Progenitor cell of endocrine pancreas (in vitro differentiated cells): ENCODE measurements around the gene DEGS1. TPM values are rescaled to one million over a fixed set of nuclear protein-coding genes. Genes with fewer than 3 reads are reported as not detected.

Experiments
- DNase-seq: peaks from one replicate; pipeline ENCODE4 v3.0.0; 2021; ENCODE audit warnings: low spot score; ENCODE audit not compliant: unreplicated experiment
- H3K27ac Mint-ChIP-seq: 2 replicates; pipeline ENCODE4 v1.8.0; 2021; ENCODE audit warnings: mild to moderate bottlenecking, moderate library complexity, mixed read lengths
- H3K27me3 Mint-ChIP-seq: 2 replicates; pipeline ENCODE4 v1.8.0; 2021; ENCODE audit warnings: mixed read lengths
- H3K36me3 Mint-ChIP-seq: 2 replicates; pipeline ENCODE4 v1.8.0; 2022; ENCODE audit warnings: mixed read lengths; ENCODE audit not compliant: insufficient read depth
- H3K4me1 Mint-ChIP-seq: 2 replicates; pipeline ENCODE4 v1.8.0; 2021; ENCODE audit warnings: low read depth, mixed read lengths
- H3K4me3 Mint-ChIP-seq: 2 replicates; pipeline ENCODE4 v1.8.0; 2021; ENCODE audit warnings: low read depth, mild to moderate bottlenecking, moderate library complexity, mixed read lengths
- H3K9me3 Mint-ChIP-seq: 2 replicates; pipeline ENCODE4 v1.8.0; 2021; ENCODE audit warnings: low read depth, mixed read lengths
- CTCF ChIP-seq: fragments of 200-600 bp; sonication (generic); IDR thresholded peaks from one replicate; pipeline ENCODE4 v1.5.0; 2021; ENCODE audit warnings: antibody characterized with exemption, mild to moderate bottlenecking; ENCODE audit not compliant: unreplicated experiment
- total RNA-seq: library from RNA; stranded (reverse); gene quantifications from 2 replicates; pipeline ENCODE4 v1.2.1, GENCODE V29; 2021

Gene DEGS1
- total RNA-seq, 1 donor from 2014 or later: 10.4 TPM

GRCh38 chr1:224237119-224237881 lies 54.3 kb downstream of the DEGS1 start:
- H3K27ac Mint-ChIP-seq: no peak overlapping the region
- DNase-seq: no peak
- peaks cover 3% of the 10 kb centered on the region for H3K4me1 Mint-ChIP-seq
- H3K9me3 Mint-ChIP-seq: no peaks in the 10 kb centered on the region
- H3K27me3 Mint-ChIP-seq: no peaks in the 10 kb centered on the region
- no peak for TF ChIP-seq CTCF
- H3K4me3 Mint-ChIP-seq: no peak overlapping the region
- H3K36me3 Mint-ChIP-seq: peaks cover 13% of the 10 kb centered on the region

- Mint-ChIP-seq H3K27ac (no peak overlapping the region), H3K27me3 (no peaks in the 10 kb centered on the region), H3K36me3 (peaks cover 10% of the 10 kb centered on the region), H3K4me1 (peaks cover 3% of the 10 kb centered on the region), H3K9me3 (no peaks in the 10 kb centered on the region), H3K4me3 (no peak overlapping the region)
- no peak for DNase-seq
- no peak for TF ChIP-seq CTCF
Observed at GRCh38 chr1:224238212-224238611, 55.2 kb downstream of the DEGS1 start.

- Mint-ChIP-seq H3K9me3 (no peaks in the 10 kb centered on the region), H3K36me3 (peaks cover 10% of the 10 kb centered on the region), H3K27ac (no peak overlapping the region), H3K27me3 (no peaks in the 10 kb centered on the region), H3K4me3 (no peak overlapping the region), H3K4me1 (peaks cover 3% of the 10 kb centered on the region)
- no peak for DNase-seq
- TF ChIP-seq CTCF: no peak
Observed at GRCh38 chr1:224238756-224239155, 55.7 kb downstream of the DEGS1 start.

Other genes with a start within 250 kb of the DEGS1 start
- 31.9 and 33.5 TPM in 2 replicates for gene FBXO28, start 69.1 kb upstream of the DEGS1 start, total RNA-seq
- 49.8 and 52.5 TPM in 2 replicates for gene NVL, start 146.9 kb downstream of the DEGS1 start, total RNA-seq
- gene CNIH4, start 173.6 kb downstream of the DEGS1 start, total RNA-seq: 68.8 and 69.6 TPM in 2 replicates